ENCODE measurements around the gene COX20. TPM values are rescaled to one million over a fixed set of nuclear protein-coding genes. Genes with fewer than 3 reads are reported as not detected.
A peak's percentile ranks its signal among the peaks of the same experiment; 100 is the strongest.

COX20 gene, protein sequence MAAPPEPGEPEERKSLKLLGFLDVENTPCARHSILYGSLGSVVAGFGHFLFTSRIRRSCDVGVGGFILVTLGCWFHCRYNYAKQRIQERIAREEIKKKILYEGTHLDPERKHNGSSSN
- total RNA-seq (10 to 100 TPM; 25.2 to 40.0 (median 35.8) TPM), polyA plus RNA-seq (100 to 1,000 TPM in 1 of 2 donors, 10 to 100 TPM in 1; 37.7 to 107 TPM)
- long read RNA-seq, donor 1, transcript COX20-202 (3 exons, 1,005 nt): major isoform, 44 of 93 reads
- long read RNA-seq, donor 1, transcript COX20-203 (4 exons, 2,631 nt): minor isoform, 37 of 93 reads
- long read RNA-seq, donor 1, partial matches to known transcripts: 1 of 93 reads
- long read RNA-seq, donor 1, other reads (novel, unspliced or antisense): 6 of 93 reads
- long read RNA-seq, donor 2, transcript COX20-203 (4 exons, 2,631 nt): major isoform, 41 of 67 reads
- long read RNA-seq, donor 2, transcript COX20-202 (3 exons, 1,005 nt): minor isoform, 24 of 67 reads
- long read RNA-seq, donor 2, partial matches to known transcripts: 0 of 67 reads
- long read RNA-seq, donor 2, other reads (novel, unspliced or antisense): 0 of 67 reads
- long read RNA-seq, donor 3, transcript COX20-202 (3 exons, 1,005 nt): minor isoform, 36 of 113 reads
- long read RNA-seq, donor 3, transcript COX20-203 (4 exons, 2,631 nt): major isoform, 66 of 113 reads
- long read RNA-seq, donor 3, partial matches to known transcripts: 0 of 113 reads
- long read RNA-seq, donor 3, other reads (novel, unspliced or antisense): 9 of 113 reads

- peak within 1 kb of the TSS; percentile 97 to 98 for H3K27ac ChIP-seq
- intact Hi-C loops (cut with DNase I): loop anchor here in 3 of 4 donors (1.0 to 10.0 kb wide), 4 partner anchors 28 to 1729 kb away; partner anchors contain the start of genes CNST (in 1 of the 3), HNRNPU (in 1 of the 3) and TFB2M (in 1 of the 3)
- H3K4me1 ChIP-seq (ENCODE audit: insufficient read depth): peaks cover 4% of the 10 kb centered on the region
These were observed at the start of gene COX20 for GRCh38 chr1:244835276-244836134. Gene COX20, plus strand, starts transcription at chr1:244835658. Its CDS starts 57 bp downstream, at chr1:244835715.

DNA sequence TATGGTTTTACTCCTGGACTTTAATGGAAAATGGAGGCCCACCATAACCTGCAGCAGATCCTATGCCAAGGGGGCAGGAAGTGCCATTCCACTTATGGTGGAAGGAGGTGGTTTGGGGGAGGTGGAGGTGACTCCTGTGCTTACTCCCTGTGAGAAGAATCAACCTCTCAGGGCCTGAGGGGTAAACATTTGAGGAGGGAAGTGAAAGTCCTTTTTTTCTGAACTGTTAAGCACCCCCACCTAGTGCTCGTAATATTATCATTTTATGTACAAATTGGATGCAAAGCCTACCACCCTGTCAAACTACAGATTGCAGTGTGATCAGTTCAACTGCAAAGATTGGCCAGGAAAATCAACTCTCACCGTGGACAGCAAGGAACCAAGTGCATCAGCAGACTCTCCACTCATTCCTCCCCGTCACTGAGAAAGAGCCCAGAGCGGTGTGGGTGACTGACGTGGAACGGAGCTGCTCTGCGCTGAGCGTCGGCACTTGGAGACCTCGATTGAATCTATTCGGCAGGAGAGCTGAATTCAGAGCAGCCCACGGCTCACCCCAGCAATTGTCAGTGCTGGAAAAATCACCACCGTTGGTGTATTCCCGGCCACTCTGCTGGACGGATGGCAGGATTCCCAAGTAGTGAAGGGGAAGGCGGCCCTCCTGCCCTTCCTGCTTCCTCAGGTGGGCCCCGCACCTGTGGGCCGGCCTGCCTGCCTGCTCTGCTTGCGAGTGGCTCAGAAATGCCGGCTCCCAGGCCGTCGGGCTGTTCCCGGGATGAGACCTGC lies 46.8 kb upstream of the COX20 start:
- WGBS, 3 donors: 78 to 89% (median 79%) methylated on average over 23 of the region's 23 CpGs
- intact Hi-C loops (cut with DNase I): loop anchor here in 1 of 4 donors (10.0 kb wide), 1 partner anchor 266 kb away; no protein-coding TSS in a partner anchor
- no peak for DNase-seq

More at GRCh38 chr1:244835276-244836134, at the start of gene COX20:
- Histone ChIP-seq H3K4me3 (peak within 1 kb of the TSS; percentile 91), H3K36me3 (no peaks in the 10 kb centered on the region), H3K9me3 (no peaks in the 10 kb centered on the region), H3K27me3 (no peaks in the 10 kb centered on the region)
- TF ChIP-seq EP300 (IDR thresholded peaks at IDR 0.05) (peak; percentile 39), POLR2A (IDR thresholded peaks at IDR 0.05) (peak; percentile 57)
- TF ChIP-seq, protein P1, sequence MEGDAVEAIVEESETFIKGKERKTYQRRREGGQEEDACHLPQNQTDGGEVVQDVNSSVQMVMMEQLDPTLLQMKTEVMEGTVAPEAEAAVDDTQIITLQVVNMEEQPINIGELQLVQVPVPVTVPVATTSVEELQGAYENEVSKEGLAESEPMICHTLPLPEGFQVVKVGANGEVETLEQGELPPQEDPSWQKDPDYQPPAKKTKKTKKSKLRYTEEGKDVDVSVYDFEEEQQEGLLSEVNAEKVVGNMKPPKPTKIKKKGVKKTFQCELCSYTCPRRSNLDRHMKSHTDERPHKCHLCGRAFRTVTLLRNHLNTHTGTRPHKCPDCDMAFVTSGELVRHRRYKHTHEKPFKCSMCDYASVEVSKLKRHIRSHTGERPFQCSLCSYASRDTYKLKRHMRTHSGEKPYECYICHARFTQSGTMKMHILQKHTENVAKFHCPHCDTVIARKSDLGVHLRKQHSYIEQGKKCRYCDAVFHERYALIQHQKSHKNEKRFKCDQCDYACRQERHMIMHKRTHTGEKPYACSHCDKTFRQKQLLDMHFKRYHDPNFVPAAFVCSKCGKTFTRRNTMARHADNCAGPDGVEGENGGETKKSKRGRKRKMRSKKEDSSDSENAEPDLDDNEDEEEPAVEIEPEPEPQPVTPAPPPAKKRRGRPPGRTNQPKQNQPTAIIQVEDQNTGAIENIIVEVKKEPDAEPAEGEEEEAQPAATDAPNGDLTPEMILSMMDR (IDR thresholded peaks at IDR 0.05): peak in 1 of 3 donors; percentile 6
- 0 to 1% (median 0%) methylated on average over 55 to 77 of the region's 77 CpGs for WGBS, 3 donors
- peak; percentile 89 to 95 (median 93) for DNase-seq

GRCh38 chr1:244789276-244789580 lies 46.2 kb upstream of the COX20 start:
- Histone ChIP-seq H3K27me3 (no peaks in the 10 kb centered on the region), H3K36me3 (no peaks in the 10 kb centered on the region), H3K4me3 (no peak overlapping the region), H3K4me1 (ENCODE audit: insufficient read depth) (peaks cover 1% of the 10 kb centered on the region), H3K9me3 (no peaks in the 10 kb centered on the region), H3K27ac (no peak overlapping the region)
- intact Hi-C loops (cut with DNase I): loop anchor here in 1 of 4 donors (10.0 kb wide), 1 partner anchor 266 kb away; no protein-coding TSS in a partner anchor
- TF ChIP-seq, protein P1 (IDR thresholded peaks at IDR 0.05): no peak
- TF ChIP-seq POLR2A (IDR thresholded peaks at IDR 0.05): no peak
- TF ChIP-seq EP300 (IDR thresholded peaks at IDR 0.05): no peak
- DNase-seq: no peak
- WGBS, 3 donors: 74 to 88% (median 82%) methylated on average over 4 of the region's 4 CpGs

More for the DNA sequence above, 46.8 kb upstream of the COX20 start:
- Histone ChIP-seq H3K27me3 (no peaks in the 10 kb centered on the region), H3K4me1 (ENCODE audit: insufficient read depth) (peaks cover 1% of the 10 kb centered on the region), H3K36me3 (no peaks in the 10 kb centered on the region), H3K27ac (no peak overlapping the region), H3K4me3 (no peak overlapping the region), H3K9me3 (no peaks in the 10 kb centered on the region)
- no peak for TF ChIP-seq EP300 (IDR thresholded peaks at IDR 0.05)
- TF ChIP-seq, protein P1 (IDR thresholded peaks at IDR 0.05): no peak
- no peak for TF ChIP-seq POLR2A (IDR thresholded peaks at IDR 0.05)

Data from ovary (tissue), 10 donors.